Retinal pigment epithelial cell (primary cell): Measurements from ENCODE around the gene TMEM18.

Source experiments
- DNase-seq: peaks from one replicate; pipeline ENCODE4 v3.0.0-alpha.2; 2010; ENCODE audit warnings: low read depth
- H3K4me3 ChIP-seq: 2 replicates; pipeline ENCODE4 v1.5.1; 2011; ENCODE audit warnings: mild to moderate bottlenecking, low read length, control low read depth, moderate library complexity
- TF ChIP-seq, protein P1 (sequence below): conservative IDR thresholded peaks from 2 replicates; pipeline ENCODE4 v1.5.1; 2011; ENCODE audit warnings: low read depth, low read length, control low read depth, inconsistent platforms

Gene TMEM18

DNA sequence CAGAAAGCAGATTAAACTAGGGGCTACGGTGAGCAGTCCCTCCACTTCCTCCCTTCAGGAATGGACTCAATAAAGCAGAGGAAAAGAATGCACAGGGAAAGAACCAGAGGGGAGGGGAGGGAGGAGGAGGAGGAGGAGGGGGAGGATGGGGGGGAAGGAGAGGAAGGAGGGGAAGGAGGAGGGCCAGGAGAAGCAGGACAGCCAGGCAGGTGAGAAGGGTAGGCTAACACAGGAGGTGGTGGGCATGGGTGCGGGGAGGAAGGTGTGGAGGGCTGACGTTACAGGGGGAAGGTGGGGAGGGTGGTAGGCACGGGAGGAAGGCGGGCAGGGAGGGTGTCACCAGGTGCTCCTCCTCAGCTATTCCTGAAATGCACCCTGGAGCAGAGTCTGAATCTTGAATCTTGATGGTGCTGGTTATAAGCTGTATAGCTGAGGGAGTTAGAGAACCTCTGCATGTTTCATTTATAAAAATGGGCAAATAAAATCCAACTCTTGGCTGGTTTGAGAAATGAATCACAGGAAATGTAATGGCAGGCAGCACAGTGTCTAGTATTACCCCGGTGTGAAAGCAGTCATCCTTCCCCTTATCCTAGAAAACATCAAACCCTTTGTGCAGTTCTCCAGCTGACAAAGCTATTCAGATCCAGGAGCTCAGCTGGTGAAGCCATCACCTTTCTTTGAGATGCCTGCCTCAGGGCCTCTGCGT, 3.4 kb downstream of the TMEM18 start:
- TF ChIP-seq, protein P1, sequence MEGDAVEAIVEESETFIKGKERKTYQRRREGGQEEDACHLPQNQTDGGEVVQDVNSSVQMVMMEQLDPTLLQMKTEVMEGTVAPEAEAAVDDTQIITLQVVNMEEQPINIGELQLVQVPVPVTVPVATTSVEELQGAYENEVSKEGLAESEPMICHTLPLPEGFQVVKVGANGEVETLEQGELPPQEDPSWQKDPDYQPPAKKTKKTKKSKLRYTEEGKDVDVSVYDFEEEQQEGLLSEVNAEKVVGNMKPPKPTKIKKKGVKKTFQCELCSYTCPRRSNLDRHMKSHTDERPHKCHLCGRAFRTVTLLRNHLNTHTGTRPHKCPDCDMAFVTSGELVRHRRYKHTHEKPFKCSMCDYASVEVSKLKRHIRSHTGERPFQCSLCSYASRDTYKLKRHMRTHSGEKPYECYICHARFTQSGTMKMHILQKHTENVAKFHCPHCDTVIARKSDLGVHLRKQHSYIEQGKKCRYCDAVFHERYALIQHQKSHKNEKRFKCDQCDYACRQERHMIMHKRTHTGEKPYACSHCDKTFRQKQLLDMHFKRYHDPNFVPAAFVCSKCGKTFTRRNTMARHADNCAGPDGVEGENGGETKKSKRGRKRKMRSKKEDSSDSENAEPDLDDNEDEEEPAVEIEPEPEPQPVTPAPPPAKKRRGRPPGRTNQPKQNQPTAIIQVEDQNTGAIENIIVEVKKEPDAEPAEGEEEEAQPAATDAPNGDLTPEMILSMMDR = no peak
- H3K4me3 ChIP-seq = no peak overlapping the region
- no peak for DNase-seq

- H3K4me3 ChIP-seq = no peak overlapping the region
- no peak for DNase-seq
- TF ChIP-seq, protein P1 = no peak
These were observed 4.2 kb downstream of the TMEM18 start for GRCh38 chr2:673016-673415.

DNA sequence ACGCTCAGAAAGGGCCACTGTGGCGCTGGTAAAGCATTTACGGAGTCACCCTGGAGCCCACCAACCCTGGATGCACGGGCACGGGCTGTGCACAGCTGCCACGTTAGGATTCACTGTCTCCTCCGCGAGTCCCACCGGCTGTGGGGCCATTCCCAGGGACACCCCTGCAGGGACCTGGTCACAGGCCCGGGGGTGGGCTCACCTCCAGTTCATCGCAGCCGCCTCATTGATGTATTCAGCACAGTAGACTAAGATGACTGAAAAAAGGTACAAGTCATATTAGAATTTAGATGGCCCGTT, 4.7 kb downstream of the TMEM18 start:
- DNase-seq = no peak
- TF ChIP-seq, protein P1 = no peak
- H3K4me3 ChIP-seq = no peak overlapping the region

DNA sequence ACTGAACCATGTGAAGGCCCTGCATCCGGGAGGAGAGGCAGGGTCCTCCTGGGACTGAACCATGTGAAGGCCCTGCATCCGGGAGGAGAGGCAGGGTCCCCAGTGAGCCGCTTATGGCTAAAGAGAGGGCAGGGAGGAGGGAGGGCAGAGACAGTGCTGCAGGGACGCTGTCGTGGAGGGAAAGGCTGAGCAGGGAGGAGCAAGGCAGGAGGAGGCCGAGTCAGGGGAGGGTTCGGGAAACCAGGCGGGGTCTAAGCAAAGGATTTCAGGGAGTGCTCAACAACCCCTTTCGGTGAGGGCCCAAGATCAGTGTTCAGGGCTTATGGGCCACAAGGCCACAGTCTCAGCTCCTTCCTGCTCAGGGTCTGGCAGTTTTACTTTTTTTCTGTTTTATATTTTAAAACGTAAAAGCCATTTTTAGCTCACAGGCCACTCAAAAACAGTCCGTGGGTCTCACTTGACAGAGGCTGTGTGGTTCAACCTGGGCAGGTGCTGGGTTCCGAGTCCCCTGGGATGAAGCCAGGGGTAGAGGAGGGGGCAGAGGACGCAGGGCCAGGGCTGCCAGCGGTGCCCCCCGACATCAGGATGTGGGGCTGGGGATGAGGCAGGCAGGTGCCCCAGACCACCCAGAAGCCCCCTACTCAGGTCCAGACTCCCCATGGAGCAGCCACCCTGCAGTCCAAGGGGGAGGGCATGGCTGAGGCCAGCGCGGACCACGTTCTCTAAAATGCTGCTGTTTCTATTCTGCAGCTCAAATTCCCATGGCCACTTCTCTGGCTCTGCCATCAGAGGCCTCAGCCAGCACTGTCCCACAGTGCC, 5.2 kb downstream of the TMEM18 start:
- DNase-seq = no peak
- no peak overlapping the region for H3K4me3 ChIP-seq
- TF ChIP-seq, protein P1 = no peak

- no peak for DNase-seq
- H3K4me3 ChIP-seq = no peak overlapping the region
- TF ChIP-seq, protein P1 = no peak
These were observed 6.1 kb downstream of the TMEM18 start for GRCh38 chr2:671072-671471.

DNA sequence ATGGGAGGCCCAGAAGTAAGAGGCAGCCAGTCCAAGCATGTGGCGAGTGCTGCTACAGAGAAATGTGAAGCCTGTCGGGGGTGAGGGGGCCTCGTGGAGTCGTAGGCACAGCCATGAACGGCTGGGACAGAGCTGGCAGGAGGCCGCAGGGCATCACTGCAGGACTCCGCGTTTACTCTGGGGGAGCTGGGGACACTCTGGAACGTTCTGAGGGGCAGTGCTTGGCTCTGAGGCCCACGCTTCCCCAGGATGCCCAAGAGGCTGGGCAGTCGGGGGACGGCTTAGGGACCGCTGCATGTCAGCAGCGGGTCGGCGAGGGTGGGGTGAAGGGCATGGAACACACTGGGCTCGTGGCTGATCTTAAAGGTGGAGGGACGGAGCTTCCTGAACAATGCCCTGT, 6.6 kb downstream of the TMEM18 start:
- H3K4me3 ChIP-seq = no peak overlapping the region
- DNase-seq = no peak
- TF ChIP-seq, protein P1 = no peak

DNA sequence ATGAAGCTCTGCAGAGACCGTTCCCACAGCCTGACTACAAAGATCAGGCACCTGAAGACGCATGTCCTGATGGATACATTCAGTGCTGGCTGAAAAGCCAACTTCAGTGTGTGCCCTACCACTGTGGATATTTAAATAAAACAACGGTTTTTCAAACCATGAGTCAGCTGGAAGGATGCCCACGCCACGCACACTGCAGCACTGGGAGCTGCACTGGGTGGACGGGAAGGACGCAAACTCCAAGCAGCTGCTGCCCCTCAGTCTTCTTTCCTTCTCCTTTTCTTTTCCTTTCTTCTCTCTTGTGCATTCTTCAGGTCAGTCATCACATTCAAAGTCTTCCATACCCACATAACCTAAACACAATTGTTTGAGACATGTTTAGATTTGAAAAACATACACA, 7.9 kb downstream of the TMEM18 start:
- DNase-seq = peak; percentile 8
- no peak overlapping the region for H3K4me3 ChIP-seq
- TF ChIP-seq, protein P1 = no peak
